NB4 (cell line): ENCODE measurements around the gene HIBCH.

ENCODE experiments used
- MYC ChIP-seq: IDR thresholded peaks from 2 replicates; pipeline ENCODE4 v1.6.1; 2011; ENCODE audit warnings: low read depth, low read length
- POLR2A ChIP-seq: IDR thresholded peaks from 2 replicates; pipeline ENCODE4 v1.6.1; 2011; ENCODE audit warnings: mild to moderate bottlenecking; ENCODE audit not compliant: insufficient read length; ENCODE audit errors: extremely low read depth
- TF ChIP-seq, protein P1 (sequence below): IDR thresholded peaks from one replicate; pipeline ENCODE4 v1.5.1; 2012; ENCODE audit warnings: low read depth, low read length

DNA sequence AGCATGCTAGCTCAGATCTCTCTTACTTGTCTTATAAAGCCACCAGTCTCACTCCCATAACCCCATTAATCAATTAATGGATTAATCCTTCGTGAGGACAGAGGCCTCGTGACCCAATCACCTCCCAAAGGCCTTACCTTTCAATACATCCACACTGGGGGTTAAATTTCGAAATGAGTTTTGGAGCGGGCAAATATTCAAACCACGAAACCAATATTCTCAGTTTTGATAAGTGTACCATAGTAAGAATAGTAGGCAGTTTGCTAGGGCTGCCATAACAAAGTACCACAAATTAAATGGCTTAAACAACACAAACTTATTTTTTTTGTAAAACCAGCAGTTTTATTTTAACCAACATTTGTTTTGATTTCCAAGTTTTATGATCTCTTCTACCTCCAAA lies 15.2 kb downstream of the HIBCH start:
- no peak for TF ChIP-seq POLR2A
- TF ChIP-seq, protein P1, sequence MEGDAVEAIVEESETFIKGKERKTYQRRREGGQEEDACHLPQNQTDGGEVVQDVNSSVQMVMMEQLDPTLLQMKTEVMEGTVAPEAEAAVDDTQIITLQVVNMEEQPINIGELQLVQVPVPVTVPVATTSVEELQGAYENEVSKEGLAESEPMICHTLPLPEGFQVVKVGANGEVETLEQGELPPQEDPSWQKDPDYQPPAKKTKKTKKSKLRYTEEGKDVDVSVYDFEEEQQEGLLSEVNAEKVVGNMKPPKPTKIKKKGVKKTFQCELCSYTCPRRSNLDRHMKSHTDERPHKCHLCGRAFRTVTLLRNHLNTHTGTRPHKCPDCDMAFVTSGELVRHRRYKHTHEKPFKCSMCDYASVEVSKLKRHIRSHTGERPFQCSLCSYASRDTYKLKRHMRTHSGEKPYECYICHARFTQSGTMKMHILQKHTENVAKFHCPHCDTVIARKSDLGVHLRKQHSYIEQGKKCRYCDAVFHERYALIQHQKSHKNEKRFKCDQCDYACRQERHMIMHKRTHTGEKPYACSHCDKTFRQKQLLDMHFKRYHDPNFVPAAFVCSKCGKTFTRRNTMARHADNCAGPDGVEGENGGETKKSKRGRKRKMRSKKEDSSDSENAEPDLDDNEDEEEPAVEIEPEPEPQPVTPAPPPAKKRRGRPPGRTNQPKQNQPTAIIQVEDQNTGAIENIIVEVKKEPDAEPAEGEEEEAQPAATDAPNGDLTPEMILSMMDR = no peak
- TF ChIP-seq MYC = no peak
